Endodermal cell (in vitro differentiated cells): ENCODE results near the gene EXOC1. TPM values are rescaled to one million over a fixed set of nuclear protein-coding genes. Genes with fewer than 3 reads are reported as not detected.

Experiments
- DNase-seq: peaks from one replicate; pipeline ENCODE4 v3.0.0-alpha.2; 2017
- H3K27ac ChIP-seq: 2 replicates; pipeline ENCODE4 v1.5.1; 2013; ENCODE audit warnings: mild to moderate bottlenecking, low read depth, low read length, moderate library complexity
- H3K27me3 ChIP-seq: 2 replicates; pipeline ENCODE4 v1.6.1; 2013; ENCODE audit warnings: mild to moderate bottlenecking, low read length, moderate library complexity; ENCODE audit not compliant: insufficient read depth, control insufficient read depth, poor library complexity, severe bottlenecking
- H3K36me3 ChIP-seq: 2 replicates; pipeline ENCODE4 v1.7.0; 2013; ENCODE audit warnings: mild to moderate bottlenecking, low read length, moderate library complexity; ENCODE audit not compliant: control insufficient read depth, insufficient read depth
- H3K4me1 ChIP-seq: one replicate; pipeline ENCODE4 v1.7.0; 2013; ENCODE audit warnings: low read length; ENCODE audit not compliant: control insufficient read depth, insufficient read depth
- H3K4me3 ChIP-seq: 2 replicates; pipeline ENCODE4 v1.5.1; 2013; ENCODE audit warnings: mild to moderate bottlenecking, low read length, moderate library complexity
- H3K9ac ChIP-seq: 2 replicates; pipeline ENCODE4 v1.6.1; 2013; ENCODE audit warnings: mild to moderate bottlenecking, low read length, moderate library complexity; ENCODE audit not compliant: poor library complexity, severe bottlenecking; ENCODE audit errors: extremely low read depth
- H3K9me3 ChIP-seq: 2 replicates; pipeline ENCODE4 v1.6.1; 2013; ENCODE audit warnings: mild to moderate bottlenecking, low read length, moderate library complexity; ENCODE audit not compliant: control insufficient read depth
- H3K27ac Mint-ChIP-seq: 2 replicates; pipeline ENCODE4 v1.8.0; 2020; ENCODE audit warnings: mixed read lengths
- H3K27me3 Mint-ChIP-seq: 2 replicates; pipeline ENCODE4 v1.8.0; 2021; ENCODE audit warnings: mild to moderate bottlenecking, mixed read lengths; ENCODE audit not compliant: insufficient read depth
- H3K36me3 Mint-ChIP-seq: 2 replicates; pipeline ENCODE4 v1.8.0; 2020; ENCODE audit warnings: low read depth, mixed read lengths
- H3K4me1 Mint-ChIP-seq: 2 replicates; pipeline ENCODE4 v1.8.0; 2020; ENCODE audit warnings: mixed read lengths
- H3K4me3 Mint-ChIP-seq: 2 replicates; pipeline ENCODE4 v1.8.0; 2020; ENCODE audit warnings: mild to moderate bottlenecking, moderate library complexity, mixed read lengths
- H3K9me3 Mint-ChIP-seq: 2 replicates; pipeline ENCODE4 v1.8.0; 2020; ENCODE audit warnings: mild to moderate bottlenecking, mixed read lengths
- WGBS, 2 experiments: methylation state at CpG; one replicate each; pipeline versions ENCODE4 v1.1.5 to v1.1.7; 2013; ENCODE audit warnings: missing lambda C conversion rate in 2 of 2, mixed read lengths in 1 of 2; ENCODE audit not compliant: insufficient coverage in 1 of 2, insufficient read length in 1 of 2; 5-methylcytosine and 5-hydroxymethylcytosine counted together
- total RNA-seq, 2 donors: library from RNA; stranded (reverse); fragmentation: NEBNext Ultra II Directional in 1 of 2; extraction: Animal tissue kit (Norgen Biotek cat#: 25700) in 1 of 2; gene quantifications; 2 replicates in 1 of 2; 3 replicates in 1 of 2; pipeline ENCODE4 v1.2.1, GENCODE V29; 2021
- TF ChIP-seq, protein P1 (sequence below): fragments of 200-600 bp; sonication (generic); conservative IDR thresholded peaks from 2 replicates; pipeline ENCODE4 v1.5.0; 2021; ENCODE audit warnings: antibody characterized with exemption, mild to moderate bottlenecking

Gene EXOC1
- total RNA-seq, 2 donors from 2014 or later = 26.5 to 26.9 TPM

GRCh38 chr4:55837903-55838302 lies 15.5 kb upstream of the EXOC1 start:
- H3K9ac ChIP-seq = no peak overlapping the region
- H3K27me3 ChIP-seq = no peaks in the 10 kb centered on the region
- Mint-ChIP-seq H3K9me3 (peaks cover 38% of the 10 kb centered on the region), H3K27me3 (peaks cover 1% of the 10 kb centered on the region), H3K4me3 (no peak overlapping the region), H3K4me1 (peaks cover 2% of the 10 kb centered on the region), H3K36me3 (peaks cover 3% of the 10 kb centered on the region), H3K27ac (no peak overlapping the region)
- H3K4me3 ChIP-seq = peak overlapping the region; percentile 18
- no CpG with 5 or more reads among the region's 1 CpG for WGBS, 2 experiments
- peaks cover 25% of the 10 kb centered on the region for H3K9me3 ChIP-seq
- no peak overlapping the region for H3K27ac ChIP-seq
- H3K4me1 ChIP-seq = no peaks in the 10 kb centered on the region
- no peaks in the 10 kb centered on the region for H3K36me3 ChIP-seq
- TF ChIP-seq, protein P1, sequence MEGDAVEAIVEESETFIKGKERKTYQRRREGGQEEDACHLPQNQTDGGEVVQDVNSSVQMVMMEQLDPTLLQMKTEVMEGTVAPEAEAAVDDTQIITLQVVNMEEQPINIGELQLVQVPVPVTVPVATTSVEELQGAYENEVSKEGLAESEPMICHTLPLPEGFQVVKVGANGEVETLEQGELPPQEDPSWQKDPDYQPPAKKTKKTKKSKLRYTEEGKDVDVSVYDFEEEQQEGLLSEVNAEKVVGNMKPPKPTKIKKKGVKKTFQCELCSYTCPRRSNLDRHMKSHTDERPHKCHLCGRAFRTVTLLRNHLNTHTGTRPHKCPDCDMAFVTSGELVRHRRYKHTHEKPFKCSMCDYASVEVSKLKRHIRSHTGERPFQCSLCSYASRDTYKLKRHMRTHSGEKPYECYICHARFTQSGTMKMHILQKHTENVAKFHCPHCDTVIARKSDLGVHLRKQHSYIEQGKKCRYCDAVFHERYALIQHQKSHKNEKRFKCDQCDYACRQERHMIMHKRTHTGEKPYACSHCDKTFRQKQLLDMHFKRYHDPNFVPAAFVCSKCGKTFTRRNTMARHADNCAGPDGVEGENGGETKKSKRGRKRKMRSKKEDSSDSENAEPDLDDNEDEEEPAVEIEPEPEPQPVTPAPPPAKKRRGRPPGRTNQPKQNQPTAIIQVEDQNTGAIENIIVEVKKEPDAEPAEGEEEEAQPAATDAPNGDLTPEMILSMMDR = no peak
- DNase-seq = no peak

DNA sequence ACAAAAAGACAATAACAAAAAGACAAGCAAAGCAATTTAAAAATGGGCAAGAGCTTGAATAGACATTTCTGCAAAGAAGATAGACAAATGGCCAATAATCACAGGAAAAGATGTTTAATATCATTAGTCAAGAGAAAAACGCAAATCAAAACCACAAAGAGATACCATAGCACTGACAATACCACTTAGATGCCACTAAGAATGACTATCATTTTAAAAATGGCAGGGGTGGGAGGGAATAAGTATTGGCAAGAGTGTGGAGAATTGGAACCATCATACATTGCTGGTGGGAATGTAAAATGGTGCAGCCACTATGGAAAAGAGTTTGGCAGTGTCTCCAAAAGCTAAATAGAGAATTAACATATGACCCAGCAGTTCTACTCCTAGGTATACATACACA lies 15.1 kb upstream of the EXOC1 start:
- Mint-ChIP-seq H3K36me3 (peaks cover 3% of the 10 kb centered on the region), H3K9me3 (peaks cover 38% of the 10 kb centered on the region), H3K27ac (no peak overlapping the region), H3K4me1 (peaks cover 2% of the 10 kb centered on the region), H3K4me3 (no peak overlapping the region), H3K27me3 (peaks cover 1% of the 10 kb centered on the region)
- Histone ChIP-seq H3K36me3 (no peaks in the 10 kb centered on the region), H3K27ac (no peak overlapping the region), H3K4me1 (no peaks in the 10 kb centered on the region), H3K27me3 (no peaks in the 10 kb centered on the region), H3K9me3 (peaks cover 25% of the 10 kb centered on the region), H3K4me3 (no peak overlapping the region), H3K9ac (no peak overlapping the region)
- DNase-seq = no peak
- TF ChIP-seq, protein P1 = no peak
- no CpG with 5 or more reads among the region's 1 CpG for WGBS, 2 experiments

GRCh38 chr4:55838952-55839351 lies 14.5 kb upstream of the EXOC1 start:
- no peak overlapping the region for H3K4me3 Mint-ChIP-seq
- TF ChIP-seq, protein P1 = no peak
- no peaks in the 10 kb centered on the region for H3K4me1 ChIP-seq
- H3K27ac ChIP-seq = no peak overlapping the region
- peaks cover 1% of the 10 kb centered on the region for H3K27me3 Mint-ChIP-seq
- peaks cover 25% of the 10 kb centered on the region for H3K9me3 ChIP-seq
- H3K36me3 Mint-ChIP-seq = peaks cover 3% of the 10 kb centered on the region
- no peak overlapping the region for H3K4me3 ChIP-seq
- H3K27me3 ChIP-seq = no peaks in the 10 kb centered on the region
- DNase-seq = no peak
- peaks cover 38% of the 10 kb centered on the region for H3K9me3 Mint-ChIP-seq
- H3K27ac Mint-ChIP-seq = no peak overlapping the region
- H3K9ac ChIP-seq = no peak overlapping the region
- H3K36me3 ChIP-seq = no peaks in the 10 kb centered on the region
- H3K4me1 Mint-ChIP-seq = peaks cover 2% of the 10 kb centered on the region
